GM10266 (cell line): Measurements from ENCODE around the gene HBQ1.

Experiments used
- DNase-seq: peaks from one replicate; pipeline ENCODE4 v3.0.0; 2012; ENCODE audit errors: extremely low spot score
- TF ChIP-seq, protein P1 (sequence below): IDR thresholded peaks from 2 replicates; pipeline ENCODE4 v1.5.1; 2012; ENCODE audit warnings: mild to moderate bottlenecking, low read depth; ENCODE audit not compliant: control insufficient read depth, insufficient read depth; ENCODE audit errors: missing control alignments

The HBQ1 gene

GRCh38 chr16:177394-177822 is 2.9 kb upstream of the HBQ1 start:
- TF ChIP-seq, protein P1, sequence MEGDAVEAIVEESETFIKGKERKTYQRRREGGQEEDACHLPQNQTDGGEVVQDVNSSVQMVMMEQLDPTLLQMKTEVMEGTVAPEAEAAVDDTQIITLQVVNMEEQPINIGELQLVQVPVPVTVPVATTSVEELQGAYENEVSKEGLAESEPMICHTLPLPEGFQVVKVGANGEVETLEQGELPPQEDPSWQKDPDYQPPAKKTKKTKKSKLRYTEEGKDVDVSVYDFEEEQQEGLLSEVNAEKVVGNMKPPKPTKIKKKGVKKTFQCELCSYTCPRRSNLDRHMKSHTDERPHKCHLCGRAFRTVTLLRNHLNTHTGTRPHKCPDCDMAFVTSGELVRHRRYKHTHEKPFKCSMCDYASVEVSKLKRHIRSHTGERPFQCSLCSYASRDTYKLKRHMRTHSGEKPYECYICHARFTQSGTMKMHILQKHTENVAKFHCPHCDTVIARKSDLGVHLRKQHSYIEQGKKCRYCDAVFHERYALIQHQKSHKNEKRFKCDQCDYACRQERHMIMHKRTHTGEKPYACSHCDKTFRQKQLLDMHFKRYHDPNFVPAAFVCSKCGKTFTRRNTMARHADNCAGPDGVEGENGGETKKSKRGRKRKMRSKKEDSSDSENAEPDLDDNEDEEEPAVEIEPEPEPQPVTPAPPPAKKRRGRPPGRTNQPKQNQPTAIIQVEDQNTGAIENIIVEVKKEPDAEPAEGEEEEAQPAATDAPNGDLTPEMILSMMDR: no peak
- DNase-seq: no peak

- TF ChIP-seq, protein P1: no peak
- DNase-seq: no peak
Measured at GRCh38 chr16:177981-178667, 2.1 kb upstream of the HBQ1 start.

DNA sequence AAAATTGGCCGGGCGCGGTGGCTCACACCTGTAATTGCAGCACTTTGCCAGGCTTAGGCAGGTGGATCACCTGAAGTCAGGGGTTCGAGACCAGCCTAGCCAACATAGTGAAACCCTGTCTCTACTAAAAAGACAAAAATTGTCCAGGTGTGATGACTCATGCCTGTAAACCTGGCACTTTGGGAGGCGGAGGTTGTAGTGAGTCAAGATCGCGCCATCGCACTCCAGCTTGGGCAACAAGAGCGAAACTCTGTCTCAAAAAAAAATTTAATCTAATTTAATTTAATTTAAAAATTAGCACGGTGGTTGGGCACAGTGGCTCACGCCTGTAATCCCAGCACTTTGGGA is 1.6 kb upstream of the HBQ1 start:
- TF ChIP-seq, protein P1: no peak
- no peak for DNase-seq

DNA sequence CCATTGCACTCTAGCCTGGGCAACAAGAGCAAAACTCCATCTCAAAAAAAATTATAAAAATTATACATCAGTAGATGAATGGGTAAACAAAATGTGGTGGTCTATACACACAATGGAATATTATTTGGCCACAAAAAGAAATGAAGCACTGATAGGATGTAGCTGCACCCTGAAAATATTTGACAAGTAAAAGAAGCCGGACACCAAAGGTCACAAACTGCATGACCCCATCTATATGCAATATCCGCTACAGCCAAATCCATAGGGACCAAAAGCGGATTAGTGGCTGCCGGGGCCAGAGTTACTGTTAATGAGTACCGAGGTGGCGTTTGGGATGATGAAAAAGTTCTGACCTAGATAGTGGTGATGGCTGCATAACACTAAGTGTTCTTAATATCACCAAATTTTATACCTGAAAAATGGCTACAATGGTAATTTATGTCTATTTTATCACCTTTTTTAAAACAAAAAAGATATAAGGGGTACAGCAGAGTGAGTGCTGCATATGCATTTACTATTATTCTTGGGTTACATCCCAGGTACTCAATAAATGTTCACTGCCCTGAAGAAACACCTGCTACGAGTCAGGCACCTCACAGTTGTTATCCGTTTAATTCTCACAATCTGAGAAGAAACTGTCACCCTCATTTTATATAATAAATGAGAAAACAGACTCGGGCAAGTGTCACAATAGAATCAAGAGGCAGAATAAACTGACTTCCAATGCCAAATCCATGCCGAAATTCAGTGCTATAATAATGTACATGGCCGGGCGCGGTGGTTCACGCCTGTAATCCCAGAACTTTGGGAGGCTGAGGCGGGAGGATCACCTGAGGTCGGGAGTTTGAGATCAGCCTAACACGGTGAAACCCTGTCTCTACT is 807 bp upstream of the HBQ1 start:
- DNase-seq: no peak
- TF ChIP-seq, protein P1: no peak

DNA sequence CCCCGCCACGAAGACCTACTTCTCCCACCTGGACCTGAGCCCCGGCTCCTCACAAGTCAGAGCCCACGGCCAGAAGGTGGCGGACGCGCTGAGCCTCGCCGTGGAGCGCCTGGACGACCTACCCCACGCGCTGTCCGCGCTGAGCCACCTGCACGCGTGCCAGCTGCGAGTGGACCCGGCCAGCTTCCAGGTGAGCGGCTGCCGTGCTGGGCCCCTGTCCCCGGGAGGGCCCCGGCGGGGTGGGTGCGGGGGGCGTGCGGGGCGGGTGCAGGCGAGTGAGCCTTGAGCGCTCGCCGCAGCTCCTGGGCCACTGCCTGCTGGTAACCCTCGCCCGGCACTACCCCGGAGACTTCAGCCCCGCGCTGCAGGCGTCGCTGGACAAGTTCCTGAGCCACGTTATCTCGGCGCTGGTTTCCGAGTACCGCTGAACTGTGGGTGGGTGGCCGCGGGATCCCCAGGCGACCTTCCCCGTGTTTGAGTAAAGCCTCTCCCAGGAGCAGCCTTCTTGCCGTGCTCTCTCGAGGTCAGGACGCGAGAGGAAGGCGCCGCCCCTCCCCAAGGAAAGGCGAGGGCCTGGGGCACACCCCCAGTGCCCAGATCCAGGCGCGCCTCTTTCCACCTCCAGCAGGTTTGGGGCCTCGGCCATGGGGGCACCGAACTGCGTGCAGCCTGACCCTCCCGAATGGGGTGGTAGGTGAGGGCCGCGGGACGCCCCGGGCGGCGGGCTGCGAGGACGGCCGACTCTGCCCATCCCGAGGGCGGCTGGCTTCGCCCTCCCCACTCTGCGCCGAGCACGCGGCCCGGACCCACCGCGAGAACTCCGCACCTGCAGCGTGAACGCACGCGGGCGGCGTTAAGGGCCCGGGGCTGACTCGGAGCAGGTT is 664 bp downstream of the HBQ1 start:
- peak; percentile 96 for DNase-seq
- TF ChIP-seq, protein P1: peak; percentile 22

GRCh38 chr16:181565-182021 is 1.3 kb downstream of the HBQ1 start:
- DNase-seq: no peak
- TF ChIP-seq, protein P1: peak; percentile 98

DNA sequence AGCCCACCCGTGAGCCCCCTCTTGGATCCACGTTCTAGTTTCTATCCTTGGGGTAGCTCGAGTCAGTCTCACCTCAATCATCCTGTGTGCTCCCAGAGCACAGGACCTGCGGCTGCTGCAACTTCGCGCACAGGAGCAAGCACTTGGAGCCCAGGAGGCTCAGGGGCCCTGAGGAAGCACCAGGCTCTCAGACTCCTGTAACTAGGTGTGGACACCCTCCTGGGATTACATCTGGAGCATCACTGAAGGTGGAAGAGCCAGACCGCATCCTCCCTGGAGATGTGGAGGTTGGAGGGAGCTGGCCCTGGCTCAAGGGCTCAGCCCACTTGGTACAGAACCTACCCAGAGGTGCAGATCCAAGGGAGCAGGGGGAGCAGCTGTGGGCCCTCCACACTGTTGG is 2.7 kb downstream of the HBQ1 start:
- DNase-seq: no peak
- TF ChIP-seq, protein P1: no peak
